Activated naive CD4-positive, alpha-beta T cell treated with anti-CD3 and anti-CD28 coated beads, Interleukin-2, amount 50 U/mL, for 24 hours (primary cell): ENCODE measurements around the gene ACP2.

Experiments
- H3K27ac Mint-ChIP-seq: one replicate; pipeline ENCODE4 v1.8.0; 2021; ENCODE audit warnings: mild to moderate bottlenecking, mixed read lengths
- H3K27me3 Mint-ChIP-seq: one replicate; pipeline ENCODE4 v1.8.0; 2021; ENCODE audit warnings: mixed read lengths
- H3K36me3 Mint-ChIP-seq: one replicate; pipeline ENCODE4 v1.8.0; 2021; ENCODE audit warnings: mixed read lengths
- H3K4me1 Mint-ChIP-seq: one replicate; pipeline ENCODE4 v1.8.0; 2021; ENCODE audit warnings: mixed read lengths
- H3K4me3 Mint-ChIP-seq: one replicate; pipeline ENCODE4 v1.8.0; 2021; ENCODE audit warnings: mild to moderate bottlenecking, mixed read lengths
- H3K9me3 Mint-ChIP-seq: one replicate; pipeline ENCODE4 v1.8.0; 2021; ENCODE audit warnings: mixed read lengths

Gene ACP2, protein sequence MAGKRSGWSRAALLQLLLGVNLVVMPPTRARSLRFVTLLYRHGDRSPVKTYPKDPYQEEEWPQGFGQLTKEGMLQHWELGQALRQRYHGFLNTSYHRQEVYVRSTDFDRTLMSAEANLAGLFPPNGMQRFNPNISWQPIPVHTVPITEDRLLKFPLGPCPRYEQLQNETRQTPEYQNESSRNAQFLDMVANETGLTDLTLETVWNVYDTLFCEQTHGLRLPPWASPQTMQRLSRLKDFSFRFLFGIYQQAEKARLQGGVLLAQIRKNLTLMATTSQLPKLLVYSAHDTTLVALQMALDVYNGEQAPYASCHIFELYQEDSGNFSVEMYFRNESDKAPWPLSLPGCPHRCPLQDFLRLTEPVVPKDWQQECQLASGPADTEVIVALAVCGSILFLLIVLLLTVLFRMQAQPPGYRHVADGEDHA

DNA sequence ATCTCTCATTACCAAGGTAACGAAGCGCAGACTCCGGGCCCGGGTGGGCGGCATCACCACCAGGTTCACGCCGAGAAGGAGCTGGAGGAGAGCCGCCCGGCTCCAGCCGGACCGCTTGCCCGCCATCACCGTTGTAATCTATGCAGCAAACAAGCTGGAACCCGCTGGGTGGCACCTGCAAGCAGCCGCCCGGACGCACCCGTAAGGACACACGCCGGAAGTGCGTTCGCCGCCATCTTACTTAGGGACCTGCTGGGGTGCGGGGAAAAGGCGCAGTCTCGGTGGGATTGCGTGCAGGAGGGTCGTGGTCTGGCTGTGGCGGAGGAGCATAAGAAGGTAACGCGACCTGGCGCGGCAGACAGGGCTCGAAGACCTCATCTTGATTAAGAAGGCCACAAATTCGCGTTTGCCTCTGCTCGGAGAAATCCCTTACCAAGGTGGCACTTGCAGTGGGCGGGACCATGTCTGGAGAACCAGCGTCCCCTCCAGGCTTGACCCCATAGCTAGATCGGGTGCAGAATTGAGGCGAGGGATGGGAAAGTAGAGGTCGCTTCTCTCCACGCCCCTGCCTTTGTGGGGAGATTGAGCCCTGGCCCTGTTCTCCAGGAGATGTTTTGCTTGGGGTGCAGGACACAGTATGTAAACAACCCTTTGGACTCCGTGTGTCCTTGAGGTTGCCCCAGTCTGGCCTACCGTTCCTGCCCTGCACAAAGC lies at the start of gene ACP2:
Gene ACP2 (minus strand): TSS at position 151 of the 714 bp plus-strand sequence. CDS start 25 bp downstream, at position 126.
- Mint-ChIP-seq H3K27ac (peak within 1 kb of the TSS; percentile 98), H3K4me1 (peaks cover 17% of the 10 kb centered on the region), H3K4me3 (peak within 1 kb of the TSS; percentile 97), H3K27me3 (no peaks in the 10 kb centered on the region), H3K9me3 (no peaks in the 10 kb centered on the region), H3K36me3 (no peaks in the 10 kb centered on the region)

DNA sequence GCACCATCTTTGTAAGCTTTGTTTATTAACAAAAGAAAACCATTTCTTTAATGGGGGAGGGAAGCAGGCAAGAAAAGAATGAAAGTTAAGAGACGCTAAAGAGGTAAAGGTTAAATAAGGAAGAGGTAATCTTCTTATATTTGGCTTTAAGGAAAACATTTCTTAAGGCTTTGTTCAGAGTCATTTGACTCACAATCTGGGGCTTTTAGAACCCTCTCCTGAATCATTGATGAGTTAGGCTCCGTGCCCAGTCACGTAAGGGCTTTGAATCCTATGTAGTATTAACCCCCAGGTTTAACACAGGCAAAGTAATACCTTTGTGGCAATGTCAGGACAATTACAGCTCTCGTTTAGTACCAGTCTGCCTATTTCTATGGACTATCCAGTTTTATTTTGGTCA lies 47.4 kb upstream of the ACP2 start:
- peaks cover 20% of the 10 kb centered on the region for H3K36me3 Mint-ChIP-seq
- no peaks in the 10 kb centered on the region for H3K27me3 Mint-ChIP-seq
- peak overlapping the region; percentile 30 for H3K27ac Mint-ChIP-seq

DNA sequence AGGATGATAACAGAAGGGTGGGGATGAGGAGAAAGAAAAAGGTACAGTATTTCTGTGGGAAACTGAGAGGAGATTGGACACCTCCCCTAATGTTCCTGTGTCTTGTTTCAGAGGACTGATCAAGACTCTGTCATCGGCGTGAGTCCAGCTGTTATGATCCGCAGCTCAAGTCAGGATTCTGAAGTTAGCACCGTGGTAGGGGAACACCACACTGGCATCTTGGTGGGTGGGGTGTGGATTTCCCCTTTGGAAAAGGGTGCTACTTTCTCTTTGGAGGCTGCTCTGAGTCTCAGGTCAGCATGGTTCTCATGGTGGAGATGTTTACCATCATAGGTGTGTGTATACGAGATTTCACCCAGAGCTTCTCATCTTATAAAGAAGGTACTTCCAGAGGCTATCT lies 46.8 kb upstream of the ACP2 start:
- Mint-ChIP-seq H3K4me1 (no peaks in the 10 kb centered on the region), H3K27me3 (no peaks in the 10 kb centered on the region), H3K9me3 (no peaks in the 10 kb centered on the region), H3K4me3 (no peak overlapping the region), H3K27ac (peak overlapping the region; percentile 53), H3K36me3 (peaks cover 18% of the 10 kb centered on the region)

More for the DNA sequence above, 47.4 kb upstream of the ACP2 start:
- Mint-ChIP-seq H3K4me1 (no peaks in the 10 kb centered on the region), H3K4me3 (no peak overlapping the region), H3K9me3 (no peaks in the 10 kb centered on the region)

DNA sequence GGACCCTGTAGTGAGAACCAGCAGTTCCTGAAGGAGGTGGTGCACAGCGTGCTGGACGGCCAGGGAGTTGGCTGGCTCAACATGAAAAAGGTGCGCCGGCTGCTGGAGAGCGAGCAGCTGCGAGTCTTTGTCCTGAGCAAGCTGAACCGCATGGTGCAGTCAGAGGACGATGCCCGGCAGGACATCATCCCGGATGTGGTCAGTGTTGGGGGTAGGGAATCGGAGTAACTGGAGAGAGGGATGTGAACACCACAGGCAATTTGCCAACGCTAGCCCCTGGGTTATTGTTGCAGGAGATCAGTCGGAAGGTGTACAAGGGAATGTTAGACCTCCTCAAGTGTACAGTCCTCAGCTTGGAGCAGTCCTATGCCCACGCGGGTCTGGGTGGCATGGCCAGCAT lies 41.2 kb upstream of the ACP2 start:
- Mint-ChIP-seq H3K36me3 (peaks cover 11% of the 10 kb centered on the region), H3K27me3 (no peaks in the 10 kb centered on the region), H3K9me3 (no peaks in the 10 kb centered on the region), H3K27ac (no peak overlapping the region), H3K4me1 (no peaks in the 10 kb centered on the region), H3K4me3 (no peak overlapping the region)

DNA sequence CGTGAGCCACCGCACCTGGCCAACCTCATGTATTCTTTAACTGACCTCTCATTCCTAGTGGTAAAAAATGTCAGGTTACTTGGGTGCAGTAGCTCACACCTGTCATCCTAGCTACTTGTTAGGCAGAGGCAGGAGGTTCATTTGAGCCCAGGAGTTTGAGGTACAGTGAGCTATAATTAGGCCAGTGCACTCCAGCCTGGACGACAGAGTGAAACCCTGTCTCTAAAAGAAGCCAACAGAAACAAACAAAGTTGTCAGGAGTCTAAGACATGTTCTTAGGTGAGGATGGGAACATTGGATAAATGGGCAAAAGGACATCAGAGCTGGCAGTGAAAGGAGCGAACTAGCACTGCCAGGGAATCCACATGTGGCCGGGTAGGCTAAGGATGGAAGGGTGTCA lies 39.5 kb upstream of the ACP2 start:
- Mint-ChIP-seq H3K27me3 (no peaks in the 10 kb centered on the region), H3K4me3 (no peak overlapping the region), H3K4me1 (no peaks in the 10 kb centered on the region), H3K36me3 (peaks cover 14% of the 10 kb centered on the region), H3K9me3 (no peaks in the 10 kb centered on the region), H3K27ac (no peak overlapping the region)

DNA sequence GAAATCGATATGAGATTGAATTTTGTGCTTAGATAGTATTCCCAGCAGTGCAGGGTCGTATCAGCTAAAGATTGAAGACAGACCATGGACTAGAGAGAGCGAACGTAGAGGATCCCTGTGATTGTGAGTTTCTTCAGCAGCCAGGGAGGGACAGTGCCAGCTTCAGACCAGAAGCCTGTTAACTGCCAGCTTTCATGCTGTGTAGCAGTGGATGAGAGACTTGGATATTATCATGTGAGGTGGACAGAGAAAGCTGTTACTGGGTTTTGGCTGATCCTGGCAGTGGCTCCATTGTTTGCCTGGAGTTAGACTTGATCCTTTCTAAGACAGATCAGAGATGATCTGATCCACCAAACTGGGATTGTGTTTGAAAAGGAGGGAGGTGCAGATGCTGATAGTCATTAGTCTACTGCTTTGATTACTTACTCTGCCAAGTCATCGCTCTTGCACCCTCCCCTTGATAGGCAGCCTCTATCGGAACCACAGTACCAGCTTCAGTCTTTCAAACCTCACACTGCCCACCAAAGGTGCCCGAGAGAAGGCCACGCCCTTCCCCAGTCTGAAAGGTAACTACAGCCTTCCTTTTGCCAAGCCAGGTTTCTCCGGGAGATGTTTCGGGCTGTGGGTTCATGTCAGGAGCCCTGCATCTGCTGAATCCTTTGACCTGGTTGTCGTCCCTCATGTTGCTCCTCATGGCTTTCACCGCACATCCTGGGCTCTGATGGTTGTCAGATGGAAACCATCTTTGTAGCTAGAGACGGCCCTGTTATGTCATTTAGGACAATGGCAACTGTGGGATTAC lies 37.6 kb upstream of the ACP2 start:
- H3K36me3 Mint-ChIP-seq = peaks cover 17% of the 10 kb centered on the region
- no peak overlapping the region for H3K27ac Mint-ChIP-seq
- no peak overlapping the region for H3K4me3 Mint-ChIP-seq
- no peaks in the 10 kb centered on the region for H3K9me3 Mint-ChIP-seq
- H3K27me3 Mint-ChIP-seq = no peaks in the 10 kb centered on the region
- no peaks in the 10 kb centered on the region for H3K4me1 Mint-ChIP-seq

DNA sequence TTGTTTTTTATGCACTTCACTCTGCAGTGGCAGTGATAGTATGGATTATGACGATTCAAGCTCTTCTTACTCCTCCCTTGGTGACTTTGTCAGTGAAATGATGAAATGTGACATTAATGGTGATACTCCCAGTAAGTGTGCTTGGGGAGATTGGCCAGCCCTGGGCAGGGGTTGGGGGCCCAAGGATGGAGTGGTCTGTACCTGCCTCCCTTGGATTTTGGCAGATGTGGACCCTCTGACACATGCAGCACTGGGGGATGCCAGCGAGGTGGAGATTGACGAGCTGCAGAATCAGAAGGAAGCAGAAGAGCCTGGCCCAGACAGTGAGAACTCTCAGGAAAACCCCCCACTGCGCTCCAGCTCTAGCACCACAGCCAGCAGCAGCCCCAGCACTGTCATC lies 35.5 kb upstream of the ACP2 start:
- Mint-ChIP-seq H3K36me3 (peaks cover 16% of the 10 kb centered on the region), H3K27ac (no peak overlapping the region), H3K27me3 (no peaks in the 10 kb centered on the region), H3K9me3 (no peaks in the 10 kb centered on the region), H3K4me3 (no peak overlapping the region), H3K4me1 (no peaks in the 10 kb centered on the region)

DNA sequence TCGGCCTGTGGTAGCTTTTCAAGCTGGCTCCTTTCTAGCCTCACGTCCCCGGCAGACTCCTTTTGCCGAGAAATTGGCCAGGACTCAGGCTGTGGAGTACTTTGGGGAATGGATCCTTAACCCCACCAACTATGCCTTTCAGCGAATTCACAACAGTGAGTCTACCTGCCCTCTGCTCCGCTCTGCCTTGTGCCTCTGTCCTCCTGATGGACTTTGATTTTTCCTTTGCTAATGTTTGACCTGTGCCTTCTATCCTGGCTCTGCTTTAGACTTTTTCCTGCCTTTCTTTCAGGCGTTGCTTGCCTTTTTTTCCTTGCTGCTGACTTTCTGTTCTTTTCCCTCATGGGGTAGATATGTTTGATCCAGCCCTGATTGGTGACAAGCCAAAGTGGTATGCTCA lies 33.8 kb upstream of the ACP2 start:
- H3K36me3 Mint-ChIP-seq = peaks cover 16% of the 10 kb centered on the region
- no peaks in the 10 kb centered on the region for H3K9me3 Mint-ChIP-seq
- H3K4me3 Mint-ChIP-seq = no peak overlapping the region
- H3K27me3 Mint-ChIP-seq = no peaks in the 10 kb centered on the region
- H3K27ac Mint-ChIP-seq = no peak overlapping the region
- no peaks in the 10 kb centered on the region for H3K4me1 Mint-ChIP-seq

DNA sequence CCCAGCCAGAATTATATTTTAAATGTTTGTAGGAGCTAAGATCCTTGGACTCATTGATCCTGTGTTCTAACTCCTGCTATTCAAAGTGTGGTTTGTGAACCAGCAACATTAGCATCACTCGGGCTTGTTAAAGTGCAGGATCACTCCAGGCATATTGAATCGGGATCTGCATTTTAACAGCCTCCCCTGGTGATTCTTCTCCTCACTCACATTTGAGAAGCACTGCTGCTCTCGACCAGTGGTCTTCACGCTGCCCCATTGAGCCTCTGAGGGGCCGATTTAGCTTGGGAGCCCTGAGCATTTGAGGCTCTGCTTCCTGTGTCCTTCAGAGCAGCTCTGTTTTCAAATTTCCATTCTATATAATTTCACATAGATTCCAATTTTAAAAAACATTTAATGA lies 32.2 kb upstream of the ACP2 start:
- Mint-ChIP-seq H3K27me3 (no peaks in the 10 kb centered on the region), H3K4me3 (no peak overlapping the region), H3K9me3 (no peaks in the 10 kb centered on the region), H3K36me3 (peaks cover 21% of the 10 kb centered on the region), H3K4me1 (peaks cover 6% of the 10 kb centered on the region), H3K27ac (no peak overlapping the region)

DNA sequence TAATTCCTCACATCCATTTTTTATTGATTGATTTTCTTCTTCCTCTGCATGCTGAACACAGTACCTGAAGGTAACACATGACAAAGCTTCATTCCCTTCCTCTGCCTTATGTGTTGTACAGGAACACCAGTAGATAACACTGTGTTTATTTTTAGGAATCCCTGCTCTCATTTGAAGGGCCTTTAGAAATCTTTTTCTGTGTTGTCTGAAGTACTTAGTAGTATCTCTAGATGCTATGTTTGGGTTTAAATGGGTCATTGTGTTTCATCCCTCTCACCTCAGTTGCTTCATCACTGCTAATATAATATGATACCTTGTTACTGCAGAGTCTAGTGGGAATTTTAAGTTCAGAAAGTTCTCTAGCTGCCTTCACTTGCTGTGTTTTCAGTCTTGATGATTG lies 31.5 kb upstream of the ACP2 start:
- peaks cover 18% of the 10 kb centered on the region for H3K36me3 Mint-ChIP-seq
- H3K9me3 Mint-ChIP-seq = no peaks in the 10 kb centered on the region
- no peak overlapping the region for H3K4me3 Mint-ChIP-seq
- H3K4me1 Mint-ChIP-seq = peaks cover 6% of the 10 kb centered on the region
- no peak overlapping the region for H3K27ac Mint-ChIP-seq
- H3K27me3 Mint-ChIP-seq = no peaks in the 10 kb centered on the region

DNA sequence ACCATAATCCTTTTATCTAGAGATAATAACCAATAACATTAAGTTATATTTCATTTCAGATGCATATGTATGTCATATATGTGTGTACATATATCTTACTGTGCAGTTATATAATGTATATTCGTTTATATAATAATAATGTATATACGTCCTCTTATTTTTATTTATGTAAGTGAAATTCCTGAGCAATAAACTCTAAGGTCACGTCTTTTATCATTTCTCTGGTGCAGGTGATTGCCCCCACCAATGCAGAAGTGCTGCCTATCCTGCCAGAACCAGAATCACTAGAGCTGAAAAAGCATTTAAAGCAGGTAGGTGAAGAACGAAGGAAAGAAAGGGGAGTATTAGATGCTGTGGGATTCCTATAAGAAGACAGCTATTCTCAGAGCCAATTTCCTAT lies 30.2 kb upstream of the ACP2 start:
- Mint-ChIP-seq H3K27me3 (no peaks in the 10 kb centered on the region), H3K36me3 (peaks cover 20% of the 10 kb centered on the region), H3K4me1 (peaks cover 15% of the 10 kb centered on the region), H3K4me3 (no peak overlapping the region), H3K9me3 (no peaks in the 10 kb centered on the region), H3K27ac (no peak overlapping the region)

DNA sequence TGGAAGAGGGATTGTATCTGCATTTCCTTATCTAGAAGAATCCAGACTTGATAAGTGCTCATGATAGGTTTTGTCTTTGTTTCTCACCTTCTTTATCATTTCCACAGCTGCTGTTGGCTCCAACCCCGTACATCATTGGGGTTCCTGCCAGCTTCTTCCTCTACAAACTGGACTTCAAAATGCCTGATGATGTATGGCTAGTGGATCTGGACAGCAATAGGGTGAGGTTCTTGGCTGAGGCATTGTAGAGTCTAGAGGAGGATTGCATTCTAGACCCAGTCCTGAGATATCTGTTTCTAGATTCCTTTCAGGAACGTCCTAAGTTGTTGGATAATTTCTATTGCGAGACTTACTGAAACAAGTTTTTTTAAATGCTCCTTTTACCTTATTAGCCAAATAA lies 29.4 kb upstream of the ACP2 start:
- Mint-ChIP-seq H3K4me3 (no peak overlapping the region), H3K27me3 (no peaks in the 10 kb centered on the region), H3K9me3 (no peaks in the 10 kb centered on the region), H3K4me1 (peaks cover 21% of the 10 kb centered on the region), H3K36me3 (peaks cover 20% of the 10 kb centered on the region), H3K27ac (no peak overlapping the region)

DNA sequence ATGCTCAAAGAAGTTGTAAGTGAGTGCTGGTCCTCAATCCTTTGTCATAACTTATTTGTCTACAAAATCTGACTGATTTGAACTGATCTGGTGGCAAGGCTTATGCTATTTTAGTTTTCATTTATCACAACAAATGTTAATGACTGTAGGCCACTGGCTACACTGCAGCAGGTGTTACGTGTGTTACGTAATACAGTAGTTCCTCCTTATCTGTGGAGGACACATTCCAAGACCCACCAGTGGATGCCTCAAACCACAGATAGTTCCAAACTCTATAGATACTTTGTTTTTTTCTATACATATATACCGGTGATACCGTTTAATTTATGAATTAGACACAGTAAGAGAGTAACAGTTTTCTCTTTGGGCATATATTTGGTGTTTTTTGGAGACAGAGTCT lies 28.3 kb upstream of the ACP2 start:
- peaks cover 32% of the 10 kb centered on the region for H3K4me1 Mint-ChIP-seq
- no peaks in the 10 kb centered on the region for H3K9me3 Mint-ChIP-seq
- no peak overlapping the region for H3K27ac Mint-ChIP-seq
- H3K36me3 Mint-ChIP-seq = peaks cover 17% of the 10 kb centered on the region
- no peaks in the 10 kb centered on the region for H3K27me3 Mint-ChIP-seq
- H3K4me3 Mint-ChIP-seq = no peak overlapping the region

DNA sequence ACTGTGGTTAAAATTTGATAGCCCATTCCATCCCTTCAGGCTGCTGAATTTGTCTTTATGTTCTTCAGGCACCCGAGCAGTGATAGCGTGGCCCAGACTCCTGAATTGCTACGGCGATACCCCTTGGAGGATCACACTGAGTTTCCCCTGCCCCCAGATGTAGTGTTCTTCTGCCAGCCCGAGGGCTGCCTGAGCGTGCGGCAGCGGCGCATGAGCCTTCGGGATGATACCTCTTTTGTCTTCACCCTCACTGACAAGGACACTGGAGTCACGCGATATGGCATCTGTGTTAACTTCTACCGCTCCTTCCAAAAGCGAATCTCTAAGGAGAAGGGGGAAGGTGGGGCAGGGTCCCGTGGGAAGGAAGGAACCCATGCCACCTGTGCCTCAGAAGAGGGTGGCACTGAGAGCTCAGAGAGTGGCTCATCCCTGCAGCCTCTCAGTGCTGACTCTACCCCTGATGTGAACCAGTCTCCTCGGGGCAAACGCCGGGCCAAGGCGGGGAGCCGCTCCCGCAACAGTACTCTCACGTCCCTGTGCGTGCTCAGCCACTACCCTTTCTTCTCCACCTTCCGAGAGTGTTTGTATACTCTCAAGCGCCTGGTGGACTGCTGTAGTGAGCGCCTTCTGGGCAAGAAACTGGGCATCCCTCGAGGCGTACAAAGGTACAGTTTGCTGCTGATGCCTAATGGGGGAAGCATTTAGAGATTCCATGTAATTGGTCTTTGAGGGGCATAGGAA lies 26.1 kb upstream of the ACP2 start:
- peaks cover 45% of the 10 kb centered on the region for H3K4me1 Mint-ChIP-seq
- H3K27me3 Mint-ChIP-seq = no peaks in the 10 kb centered on the region
- no peaks in the 10 kb centered on the region for H3K9me3 Mint-ChIP-seq
- peaks cover 13% of the 10 kb centered on the region for H3K36me3 Mint-ChIP-seq
- H3K4me3 Mint-ChIP-seq = no peak overlapping the region
- H3K27ac Mint-ChIP-seq = no peak overlapping the region

DNA sequence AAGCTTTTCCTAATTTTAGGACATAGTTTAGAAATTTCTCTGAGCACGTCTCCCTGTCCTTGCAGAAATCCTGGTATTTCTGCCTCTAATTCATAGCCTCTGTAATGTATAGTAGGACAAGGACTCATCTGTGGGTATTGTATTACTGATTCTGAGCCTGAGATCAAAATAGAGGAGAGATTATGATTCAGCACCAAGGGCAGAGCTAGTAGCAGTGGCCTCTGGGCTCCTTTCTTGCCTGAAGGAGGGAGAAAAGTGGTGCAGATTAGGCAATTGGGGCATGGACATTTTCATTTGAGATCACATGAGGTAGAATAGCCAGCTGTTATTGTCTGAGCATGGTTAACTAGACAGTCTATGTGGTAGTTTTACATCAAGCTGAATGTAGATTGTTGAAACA lies 24.1 kb upstream of the ACP2 start:
- H3K36me3 Mint-ChIP-seq = peaks cover 11% of the 10 kb centered on the region
- H3K9me3 Mint-ChIP-seq = no peaks in the 10 kb centered on the region
- no peak overlapping the region for H3K27ac Mint-ChIP-seq
- H3K4me1 Mint-ChIP-seq = peaks cover 60% of the 10 kb centered on the region
- H3K4me3 Mint-ChIP-seq = no peak overlapping the region
- no peaks in the 10 kb centered on the region for H3K27me3 Mint-ChIP-seq
